ENCODE data around the gene FHIT. TPM values are rescaled to one million over a fixed set of nuclear protein-coding genes. Genes with fewer than 3 reads are reported as not detected.

FHIT gene
- total RNA-seq, 2 experiments from 2014 or later = 7.6 to 7.9 TPM

- POLR2A ChIA-PET = no interaction called here
- no peak for ATAC-seq
- no peaks in the 10 kb centered on the region for H3K9me3 Mint-ChIP-seq
- intact Hi-C loops (cut with micrococcal nuclease) = no loop called here
- no peaks in the 10 kb centered on the region for H3K36me3 Mint-ChIP-seq (ENCODE audit: low read depth)
- DNase-seq = no peak
- TF ChIP-seq, protein P1, sequence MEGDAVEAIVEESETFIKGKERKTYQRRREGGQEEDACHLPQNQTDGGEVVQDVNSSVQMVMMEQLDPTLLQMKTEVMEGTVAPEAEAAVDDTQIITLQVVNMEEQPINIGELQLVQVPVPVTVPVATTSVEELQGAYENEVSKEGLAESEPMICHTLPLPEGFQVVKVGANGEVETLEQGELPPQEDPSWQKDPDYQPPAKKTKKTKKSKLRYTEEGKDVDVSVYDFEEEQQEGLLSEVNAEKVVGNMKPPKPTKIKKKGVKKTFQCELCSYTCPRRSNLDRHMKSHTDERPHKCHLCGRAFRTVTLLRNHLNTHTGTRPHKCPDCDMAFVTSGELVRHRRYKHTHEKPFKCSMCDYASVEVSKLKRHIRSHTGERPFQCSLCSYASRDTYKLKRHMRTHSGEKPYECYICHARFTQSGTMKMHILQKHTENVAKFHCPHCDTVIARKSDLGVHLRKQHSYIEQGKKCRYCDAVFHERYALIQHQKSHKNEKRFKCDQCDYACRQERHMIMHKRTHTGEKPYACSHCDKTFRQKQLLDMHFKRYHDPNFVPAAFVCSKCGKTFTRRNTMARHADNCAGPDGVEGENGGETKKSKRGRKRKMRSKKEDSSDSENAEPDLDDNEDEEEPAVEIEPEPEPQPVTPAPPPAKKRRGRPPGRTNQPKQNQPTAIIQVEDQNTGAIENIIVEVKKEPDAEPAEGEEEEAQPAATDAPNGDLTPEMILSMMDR (IDR thresholded peaks at IDR 0.05) = no peak
- CTCF ChIA-PET = no interaction called here
- H3K27me3 Mint-ChIP-seq = no peaks in the 10 kb centered on the region
- H3K27ac Mint-ChIP-seq = no peak overlapping the region
- no peak overlapping the region for H3K4me3 Mint-ChIP-seq
- peaks cover 8% of the 10 kb centered on the region for H3K4me1 Mint-ChIP-seq (ENCODE audit: low read depth)
Observed at GRCh38 chr3:60453326-60453725, 797.9 kb downstream of the FHIT start.

GRCh38 chr3:60448696-60449095, 802.6 kb downstream of the FHIT start:
- no peaks in the 10 kb centered on the region for H3K27me3 Mint-ChIP-seq
- peaks cover 4% of the 10 kb centered on the region for H3K4me1 Mint-ChIP-seq (ENCODE audit: low read depth)
- ChIA-PET POLR2A (no interaction called here), CTCF (interaction anchor here (0.7 kb wide), 1 partner anchor 11 kb away, joined by 3 read pairs; no protein-coding TSS in a partner anchor)
- no peak for ATAC-seq
- H3K9me3 Mint-ChIP-seq = no peaks in the 10 kb centered on the region
- no peaks in the 10 kb centered on the region for H3K36me3 Mint-ChIP-seq (ENCODE audit: low read depth)
- DNase-seq = no peak
- no peak overlapping the region for H3K27ac Mint-ChIP-seq
- TF ChIP-seq, protein P1 (IDR thresholded peaks at IDR 0.05) = no peak
- intact Hi-C loops (cut with micrococcal nuclease) = no loop called here
- no peak overlapping the region for H3K4me3 Mint-ChIP-seq

GRCh38 chr3:60445446-60445845, 805.8 kb downstream of the FHIT start:
- Mint-ChIP-seq H3K4me1 (ENCODE audit: low read depth) (peaks cover 2% of the 10 kb centered on the region), H3K4me3 (no peak overlapping the region), H3K36me3 (ENCODE audit: low read depth) (no peaks in the 10 kb centered on the region), H3K27ac (no peak overlapping the region), H3K9me3 (no peaks in the 10 kb centered on the region), H3K27me3 (no peaks in the 10 kb centered on the region)
- intact Hi-C loops (cut with micrococcal nuclease) = no loop called here
- TF ChIP-seq, protein P1 (IDR thresholded peaks at IDR 0.05) = no peak
- CTCF ChIA-PET = no interaction called here
- ATAC-seq = no peak
- DNase-seq = no peak
- POLR2A ChIA-PET = no interaction called here

DNA sequence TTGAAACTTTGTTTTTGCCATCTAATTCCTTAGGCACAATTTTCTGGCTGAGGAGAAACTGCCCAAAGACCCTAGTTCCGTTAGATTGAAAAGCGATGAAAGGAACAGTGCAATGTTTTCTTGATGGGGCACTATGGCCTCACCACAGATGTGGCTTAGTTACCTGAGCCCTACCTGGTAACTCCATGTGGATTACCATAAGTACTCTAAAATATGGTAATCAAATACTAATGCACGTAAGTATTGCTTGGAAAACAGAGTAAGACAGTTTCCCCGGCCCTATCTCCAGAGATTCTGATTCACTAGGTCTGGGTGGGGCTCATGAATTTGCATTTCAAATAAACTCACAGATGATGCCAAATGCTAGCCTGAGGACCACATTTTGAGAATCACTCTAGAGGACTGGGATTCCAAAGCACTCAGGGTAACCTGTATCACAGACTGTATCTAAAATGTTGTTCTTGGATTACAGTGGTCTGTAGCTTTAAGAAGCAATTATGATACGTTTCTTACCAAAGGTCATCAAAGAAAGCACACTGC, 806.3 kb downstream of the FHIT start:
- ChIA-PET CTCF (no interaction called here), POLR2A (no interaction called here)
- H3K27me3 Mint-ChIP-seq = no peaks in the 10 kb centered on the region
- DNase-seq = no peak
- no peak for ATAC-seq
- H3K4me3 Mint-ChIP-seq = no peak overlapping the region
- intact Hi-C loops (cut with micrococcal nuclease) = no loop called here
- no peaks in the 10 kb centered on the region for H3K9me3 Mint-ChIP-seq
- TF ChIP-seq, protein P1 (IDR thresholded peaks at IDR 0.05) = no peak
- no peak overlapping the region for H3K27ac Mint-ChIP-seq
- no peaks in the 10 kb centered on the region for H3K36me3 Mint-ChIP-seq (ENCODE audit: low read depth)
- peaks cover 2% of the 10 kb centered on the region for H3K4me1 Mint-ChIP-seq (ENCODE audit: low read depth)

- no peaks in the 10 kb centered on the region for H3K9me3 Mint-ChIP-seq
- TF ChIP-seq, protein P1 (IDR thresholded peaks at IDR 0.05) = no peak
- peaks cover 2% of the 10 kb centered on the region for H3K4me1 Mint-ChIP-seq (ENCODE audit: low read depth)
- H3K27ac Mint-ChIP-seq = no peak overlapping the region
- H3K27me3 Mint-ChIP-seq = no peaks in the 10 kb centered on the region
- H3K4me3 Mint-ChIP-seq = no peak overlapping the region
- POLR2A ChIA-PET = no interaction called here
- no peaks in the 10 kb centered on the region for H3K36me3 Mint-ChIP-seq (ENCODE audit: low read depth)
- CTCF ChIA-PET = interaction anchor here (0.6 to 0.7 kb wide), 2 partner anchors 39 to 232 kb away, joined by 3 read pairs; no protein-coding TSS in a partner anchor
- no peak for ATAC-seq
- DNase-seq = no peak
- intact Hi-C loops (cut with micrococcal nuclease) = no loop called here
Observed at GRCh38 chr3:60440869-60441268, 810.4 kb downstream of the FHIT start.

Data from activated CD8-positive, alpha-beta T cell treated with anti-CD3 and anti-CD28 coated beads for 36 hours (primary cell).